ENCODE data around the gene TMSB15B. TPM values are rescaled to one million over a fixed set of nuclear protein-coding genes. Genes with fewer than 3 reads are reported as not detected.
"Not testable (repeated sequence)": the region's sequence is repeated elsewhere in the genome, so short reads cannot be mapped to it uniquely, and the experiment has no call there.

Gene TMSB15B
- total RNA-seq, 1 donor = 7.0 TPM

- no peak overlapping the region for H3K4me3 ChIP-seq (ENCODE audit: low read depth, low read length)
- DNase-seq (ENCODE audit: low read depth) = no peak
- TF ChIP-seq, protein P1, sequence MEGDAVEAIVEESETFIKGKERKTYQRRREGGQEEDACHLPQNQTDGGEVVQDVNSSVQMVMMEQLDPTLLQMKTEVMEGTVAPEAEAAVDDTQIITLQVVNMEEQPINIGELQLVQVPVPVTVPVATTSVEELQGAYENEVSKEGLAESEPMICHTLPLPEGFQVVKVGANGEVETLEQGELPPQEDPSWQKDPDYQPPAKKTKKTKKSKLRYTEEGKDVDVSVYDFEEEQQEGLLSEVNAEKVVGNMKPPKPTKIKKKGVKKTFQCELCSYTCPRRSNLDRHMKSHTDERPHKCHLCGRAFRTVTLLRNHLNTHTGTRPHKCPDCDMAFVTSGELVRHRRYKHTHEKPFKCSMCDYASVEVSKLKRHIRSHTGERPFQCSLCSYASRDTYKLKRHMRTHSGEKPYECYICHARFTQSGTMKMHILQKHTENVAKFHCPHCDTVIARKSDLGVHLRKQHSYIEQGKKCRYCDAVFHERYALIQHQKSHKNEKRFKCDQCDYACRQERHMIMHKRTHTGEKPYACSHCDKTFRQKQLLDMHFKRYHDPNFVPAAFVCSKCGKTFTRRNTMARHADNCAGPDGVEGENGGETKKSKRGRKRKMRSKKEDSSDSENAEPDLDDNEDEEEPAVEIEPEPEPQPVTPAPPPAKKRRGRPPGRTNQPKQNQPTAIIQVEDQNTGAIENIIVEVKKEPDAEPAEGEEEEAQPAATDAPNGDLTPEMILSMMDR (IDR thresholded peaks at IDR 0.05; ENCODE audit: insufficient read depth, low read length) = no peak
Measured at GRCh38 chrX:103999234-103999633, 36.8 kb downstream of the TMSB15B start.

GRCh38 chrX:104008831-104009230, 46.4 kb downstream of the TMSB15B start:
- TF ChIP-seq, protein P1 (IDR thresholded peaks at IDR 0.05; ENCODE audit: insufficient read depth, low read length) = no peak
- DNase-seq (ENCODE audit: low read depth) = no peak
- no peak overlapping the region for H3K4me3 ChIP-seq (ENCODE audit: low read depth, low read length)

- TF ChIP-seq, protein P1 (IDR thresholded peaks at IDR 0.05; ENCODE audit: insufficient read depth, low read length) = no peak
- no peak overlapping the region for H3K4me3 ChIP-seq (ENCODE audit: low read depth, low read length)
Measured at GRCh38 chrX:104013158-104013557, 50.7 kb downstream of the TMSB15B start.

GRCh38 chrX:104013606-104014005, 51.2 kb downstream of the TMSB15B start, which contains the start of gene H2BW1:
Gene H2BW1, minus strand, starts transcription at chrX:104013708. Its CDS starts 132 bp downstream, at chrX:104013576.
- TF ChIP-seq, protein P1 (IDR thresholded peaks at IDR 0.05; ENCODE audit: insufficient read depth, low read length) = no peak
- no peak within 1 kb of the TSS for H3K4me3 ChIP-seq (ENCODE audit: low read depth, low read length)
- DNase-seq (ENCODE audit: low read depth) = no peak

More at GRCh38 chrX:104013158-104013557, 50.7 kb downstream of the TMSB15B start:
- no peak for DNase-seq (ENCODE audit: low read depth)

DNA sequence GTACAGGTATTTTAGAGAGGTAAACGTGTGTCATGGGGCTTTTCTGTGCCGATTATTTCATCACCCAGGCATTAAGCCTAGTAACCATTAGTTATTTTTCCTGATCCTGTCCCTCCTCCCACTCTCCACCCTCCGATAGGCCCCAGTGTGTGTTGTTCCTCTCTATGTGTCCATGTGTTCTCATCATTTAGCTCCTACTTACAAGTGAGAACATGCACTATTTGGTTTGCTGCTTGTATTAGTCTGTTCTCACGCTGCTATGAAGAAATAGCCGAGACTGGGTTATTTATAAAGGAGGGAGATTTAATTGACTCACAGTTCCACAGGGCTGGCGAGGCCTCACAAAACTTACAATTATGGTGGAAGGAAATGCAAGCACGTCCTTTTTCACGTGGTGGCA, 53.1 kb downstream of the TMSB15B start:
- not testable (repeated sequence) for H3K4me3 ChIP-seq (ENCODE audit: low read depth, low read length); DNase-seq (ENCODE audit: low read depth)

Other genes with a start within 250 kb of the TMSB15B start
- gene PLP1, start 185.8 kb upstream of the TMSB15B start, total RNA-seq (ENCODE audit: low replicate concordance) = 2.3 TPM in 1 of 2 replicates, not detected in the other
- gene RAB9B, start 130.4 kb upstream of the TMSB15B start, total RNA-seq (ENCODE audit: low replicate concordance) = 1.9 and 2.6 TPM in 2 replicates
- gene H2BW1, start 51.1 kb downstream of the TMSB15B start, total RNA-seq (ENCODE audit: low replicate concordance) = not detected in 2 replicates
- gene H2BW2, start 77.3 kb downstream of the TMSB15B start, total RNA-seq (ENCODE audit: low replicate concordance) = not detected in 2 replicates
- gene TMSB15C, start 113.6 kb downstream of the TMSB15B start, total RNA-seq (ENCODE audit: low replicate concordance) = 3.3 and 5.1 TPM in 2 replicates
- 0.27 and 2.4 TPM in 2 replicates for gene ZCCHC18, start 149.9 kb downstream of the TMSB15B start, total RNA-seq (ENCODE audit: low replicate concordance)
- 3.6 and 12.9 TPM in 2 replicates for gene SLC25A53, start 194.4 kb downstream of the TMSB15B start, total RNA-seq (ENCODE audit: low replicate concordance)
- gene FAM199X, start 203.8 kb downstream of the TMSB15B start, total RNA-seq (ENCODE audit: low replicate concordance) = 10.5 and 16.7 TPM in 2 replicates